SK-N-SH treated with all-trans-retinoic acid at 6 μM for 48 hours (cell line): Measurements from ENCODE around the gene PRSS3.

ENCODE experiments used
- BACH2 ChIP-seq: fragments of 250-450 bp; sonication (Bioruptor Pico); IDR thresholded peaks from 2 replicates; pipeline ENCODE4 v1.9.0; 2021; ENCODE audit warnings: mild to moderate bottlenecking, borderline replicate concordance
- ESRRG ChIP-seq: fragments of 250-450 bp; sonication (Bioruptor Pico); IDR thresholded peaks from 2 replicates; pipeline ENCODE4 v1.6.1; 2021; ENCODE audit warnings: mild to moderate bottlenecking
- ISL1 ChIP-seq: fragments of 250-450 bp; sonication (Bioruptor Pico); IDR thresholded peaks from 2 replicates; pipeline ENCODE4 v2.1.2; 2022; ENCODE audit warnings: mild to moderate bottlenecking, moderate library complexity
- PPARA ChIP-seq: fragments of 250-450 bp; sonication (Bioruptor Pico); IDR thresholded peaks from 2 replicates; pipeline ENCODE4 v1.5.0; 2020; ENCODE audit warnings: mild to moderate bottlenecking, borderline replicate concordance
- SNAI2 ChIP-seq: fragments of 250-450 bp; sonication (Bioruptor Pico); IDR thresholded peaks from 2 replicates; pipeline ENCODE4 v1.5.0; 2020; ENCODE audit warnings: mild to moderate bottlenecking, moderate library complexity
- TCF4 ChIP-seq: fragments of 250-450 bp; sonication (Bioruptor Pico); IDR thresholded peaks from 2 replicates; pipeline ENCODE4 v1.8.0; 2021; ENCODE audit warnings: mild to moderate bottlenecking, moderate library complexity, borderline replicate concordance
- TOX ChIP-seq: fragments of 250-450 bp; sonication (Bioruptor Pico); IDR thresholded peaks from 2 replicates; pipeline ENCODE4 v1.8.0; 2021; ENCODE audit warnings: mild to moderate bottlenecking, moderate library complexity, borderline replicate concordance
- ZC3H10 ChIP-seq: fragments of 250-450 bp; sonication (Bioruptor Pico); IDR thresholded peaks from 2 replicates; pipeline ENCODE4 v1.5.1; 2021; ENCODE audit warnings: mild to moderate bottlenecking, moderate library complexity
- ZFP3 ChIP-seq: fragments of 250-450 bp; sonication (Bioruptor Pico); IDR thresholded peaks from 2 replicates; pipeline ENCODE4 v1.5.0; 2020; ENCODE audit warnings: mild to moderate bottlenecking, moderate library complexity
- ZFP30 ChIP-seq: fragments of 450-650 bp; formaldehyde crosslinking; IDR thresholded peaks from 2 replicates; pipeline ENCODE4 v1.5.0; 2022; ENCODE audit warnings: mild to moderate bottlenecking, moderate library complexity
- ZNF8 ChIP-seq: fragments of 450-650 bp; formaldehyde crosslinking; IDR thresholded peaks from 2 replicates; pipeline ENCODE4 v1.5.0; 2020; ENCODE audit warnings: mild to moderate bottlenecking, moderate library complexity
- TF ChIP-seq, protein P1 (sequence below): fragments of 250-450 bp; sonication (Bioruptor Pico); IDR thresholded peaks from 2 replicates; pipeline ENCODE4 v1.5.1; 2020; ENCODE audit warnings: low read depth, mild to moderate bottlenecking, moderate library complexity

- TF ChIP-seq ZFP3 (CRISPR knock-in tag) (no peak), BACH2 (CRISPR knock-in tag) (no peak), PPARA (CRISPR knock-in tag) (no peak), SNAI2 (CRISPR knock-in tag) (no peak), ISL1 (no peak), ZNF8 (CRISPR knock-in tag) (no peak), ZC3H10 (no peak), ZFP30 (CRISPR knock-in tag) (no peak), TOX (CRISPR knock-in tag) (no peak), ESRRG (no peak), TCF4 (CRISPR knock-in tag) (no peak)
- TF ChIP-seq, protein P1, sequence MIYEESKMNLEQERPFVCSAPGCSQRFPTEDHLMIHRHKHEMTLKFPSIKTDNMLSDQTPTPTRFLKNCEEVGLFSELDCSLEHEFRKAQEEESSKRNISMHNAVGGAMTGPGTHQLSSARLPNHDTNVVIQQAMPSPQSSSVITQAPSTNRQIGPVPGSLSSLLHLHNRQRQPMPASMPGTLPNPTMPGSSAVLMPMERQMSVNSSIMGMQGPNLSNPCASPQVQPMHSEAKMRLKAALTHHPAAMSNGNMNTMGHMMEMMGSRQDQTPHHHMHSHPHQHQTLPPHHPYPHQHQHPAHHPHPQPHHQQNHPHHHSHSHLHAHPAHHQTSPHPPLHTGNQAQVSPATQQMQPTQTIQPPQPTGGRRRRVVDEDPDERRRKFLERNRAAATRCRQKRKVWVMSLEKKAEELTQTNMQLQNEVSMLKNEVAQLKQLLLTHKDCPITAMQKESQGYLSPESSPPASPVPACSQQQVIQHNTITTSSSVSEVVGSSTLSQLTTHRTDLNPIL (CRISPR knock-in tag): no peak
Measured at GRCh38 chr9:33815781-33816180, 20.4 kb downstream of the PRSS3 start.
